ENCODE data around the gene TMEM18. TPM values are rescaled to one million over a fixed set of nuclear protein-coding genes. Genes with fewer than 3 reads are reported as not detected.

The TMEM18 gene
- total RNA-seq, 4 donors from 2014 or later, result 15.1 to 20.5 (median 17.1) TPM

GRCh38 chr2:719734-720133 is 42.5 kb upstream of the TMEM18 start:
- H3K4me3 ChIP-seq (ENCODE audit: low read depth, poor library complexity, severe bottlenecking), result no peak overlapping the region
- DNase-seq (ENCODE audit: low spot score in 2 of 2), result no peak
- intact Hi-C loops (cut with DNase I; ENCODE audit: low total_unique reads), result loop anchor here (1.0 kb wide), 1 partner anchor 30 kb away; no protein-coding TSS in a partner anchor
- no peak for TF ChIP-seq POLR2A (IDR thresholded peaks at IDR 0.05)
- no peak for TF ChIP-seq CTCF (IDR thresholded peaks at IDR 0.05)
- WGBS, 2 donors, result 51 to 55% methylated on average over 9 of the region's 9 CpGs

- no peak overlapping the region for H3K4me3 ChIP-seq (ENCODE audit: low read depth, poor library complexity, severe bottlenecking)
- intact Hi-C loops (cut with DNase I; ENCODE audit: low total_unique reads), result loop anchor here (1.0 kb wide), 1 partner anchor 30 kb away; no protein-coding TSS in a partner anchor
- no peak for DNase-seq (ENCODE audit: low spot score in 2 of 2)
- TF ChIP-seq POLR2A (IDR thresholded peaks at IDR 0.05) (no peak), CTCF (IDR thresholded peaks at IDR 0.05) (no peak)
Observed at GRCh38 chr2:719191-719590, 42.0 kb upstream of the TMEM18 start.

- TF ChIP-seq CTCF (IDR thresholded peaks at IDR 0.05), result no peak
- TF ChIP-seq POLR2A (IDR thresholded peaks at IDR 0.05), result no peak
- DNase-seq (ENCODE audit: low spot score in 2 of 2), result no peak
- 86 to 93% methylated on average over 5 of the region's 5 CpGs for WGBS, 2 donors
- intact Hi-C loops (cut with DNase I; ENCODE audit: low total_unique reads), result no loop called here
- H3K4me3 ChIP-seq (ENCODE audit: low read depth, poor library complexity, severe bottlenecking), result no peak overlapping the region
Observed at GRCh38 chr2:717661-718060, 40.5 kb upstream of the TMEM18 start.

GRCh38 chr2:715854-716560 is 38.8 kb upstream of the TMEM18 start:
- TF ChIP-seq CTCF (IDR thresholded peaks at IDR 0.05) (no peak), POLR2A (IDR thresholded peaks at IDR 0.05) (no peak)
- intact Hi-C loops (cut with DNase I; ENCODE audit: low total_unique reads), result no loop called here
- no peak for DNase-seq (ENCODE audit: low spot score in 2 of 2)
- 70 to 73% methylated on average over 18 of the region's 18 CpGs for WGBS, 2 donors
- no peak overlapping the region for H3K4me3 ChIP-seq (ENCODE audit: low read depth, poor library complexity, severe bottlenecking)

GRCh38 chr2:715038-715437 is 37.8 kb upstream of the TMEM18 start:
- intact Hi-C loops (cut with DNase I; ENCODE audit: low total_unique reads), result no loop called here
- no peak overlapping the region for H3K4me3 ChIP-seq (ENCODE audit: low read depth, poor library complexity, severe bottlenecking)
- WGBS, 2 donors, result 74 to 90% methylated on average over 2 of the region's 2 CpGs
- DNase-seq (ENCODE audit: low spot score in 2 of 2), result no peak
- no peak for TF ChIP-seq POLR2A (IDR thresholded peaks at IDR 0.05)
- TF ChIP-seq CTCF (IDR thresholded peaks at IDR 0.05), result no peak

Data from lower leg skin (tissue), 4 donors.